ENCODE data around the gene STXBP6. TPM values are rescaled to one million over a fixed set of nuclear protein-coding genes. Genes with fewer than 3 reads are reported as not detected.

Gene STXBP6
- total RNA-seq, 1 experiment from 2014 or later: 32.2 TPM

DNA sequence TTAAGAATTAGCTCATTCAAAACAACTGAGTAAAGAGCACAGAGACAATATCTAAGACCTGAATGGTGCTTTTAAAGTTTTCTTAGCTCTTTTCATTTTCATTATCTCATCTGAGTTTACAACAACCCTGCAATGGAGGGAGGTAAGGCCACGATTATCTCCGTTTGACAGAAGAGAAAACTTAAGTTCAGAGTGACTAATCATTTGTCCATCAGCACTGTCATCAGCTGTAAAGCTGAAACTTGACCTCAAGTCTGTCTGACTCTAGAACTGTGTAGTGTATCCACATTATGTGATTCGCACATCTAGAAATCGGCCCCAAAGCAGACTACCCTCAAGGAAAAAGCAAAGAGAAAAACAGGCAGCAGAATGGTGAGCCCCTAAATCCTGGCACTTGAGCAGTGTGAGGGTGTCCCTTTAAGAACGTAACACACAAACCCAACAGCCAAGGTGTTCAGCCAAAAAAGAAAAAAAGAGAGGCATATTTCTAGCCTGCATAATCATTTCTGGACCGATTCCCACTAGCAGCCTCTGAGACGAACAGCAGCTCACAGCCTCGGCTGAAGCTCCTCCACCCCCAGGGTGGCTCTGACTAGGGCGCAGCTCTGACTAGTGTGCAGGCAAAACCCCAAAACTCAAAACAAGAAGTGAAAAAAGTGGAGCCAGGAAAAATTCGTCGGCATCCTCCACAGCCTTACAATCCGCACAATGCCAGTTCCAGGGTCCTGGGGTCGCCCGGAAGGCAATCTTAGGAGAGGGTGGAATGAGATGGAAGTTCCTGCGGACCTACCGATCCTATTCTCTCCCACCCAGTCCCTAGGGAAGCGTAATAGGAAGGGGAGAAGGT is 1.6 kb downstream of the STXBP6 start:
- Mint-ChIP-seq H3K27me3 (ENCODE audit: insufficient read depth, unreplicated experiment) (no peaks in the 10 kb centered on the region), H3K27ac (ENCODE audit: unreplicated experiment) (peak overlapping the region; percentile 39), H3K36me3 (ENCODE audit: insufficient read depth, unreplicated experiment) (no peaks in the 10 kb centered on the region), H3K9me3 (ENCODE audit: unreplicated experiment) (no peaks in the 10 kb centered on the region), H3K4me3 (ENCODE audit: unreplicated experiment) (peak overlapping the region; percentile 84), H3K4me1 (ENCODE audit: low read depth, unreplicated experiment) (peaks cover 15% of the 10 kb centered on the region)
- Histone ChIP-seq H3K36me3 (ENCODE audit: control insufficient read depth, insufficient read depth, low read length) (no peaks in the 10 kb centered on the region), H3K27me3 (replicated peaks; ENCODE audit: control insufficient read depth, insufficient read depth, low read length) (no peaks in the 10 kb centered on the region), H3K9me3 (no peaks in the 10 kb centered on the region), H3K4me3 (ENCODE audit: low read depth, low read length) (peak overlapping the region; percentile 87; the same call in 1 of the 2 replicates), H3K4me1 (peaks cover 10% of the 10 kb centered on the region; the same call in 1 of the 2 replicates)
- intact Hi-C loops (cut with micrococcal nuclease; ENCODE audit: unreplicated experiment): no loop called here
- TF ChIP-seq CTCF (IDR thresholded peaks at IDR 0.05; ENCODE audit: insufficient read depth in 1 of 2, low read depth in 1 of 2, low read length in 1 of 2, severe bottlenecking in 1 of 2, unreplicated experiment in 1 of 2): no peak
- ChIA-PET CTCF (interaction anchor here (1.6 kb wide), 1 partner anchor 84 kb away, joined by 6 read pairs; no protein-coding TSS in a partner anchor), POLR2A (no interaction called here)
- no TSS peak for BruUV-seq (replicated peaks)
- no peak for DNase-seq

GRCh38 chr14:25046301-25046943 is 3.5 kb downstream of the STXBP6 start:
- ChIA-PET CTCF (interaction anchor here (0.6 kb wide), 1 partner anchor 102 kb away, joined by 5 read pairs; no protein-coding TSS in a partner anchor), POLR2A (no interaction called here)
- Histone ChIP-seq H3K36me3 (ENCODE audit: control insufficient read depth, insufficient read depth, low read length) (no peaks in the 10 kb centered on the region), H3K9me3 (no peaks in the 10 kb centered on the region), H3K4me3 (ENCODE audit: low read depth, low read length) (no peak overlapping the region), H3K27me3 (replicated peaks; ENCODE audit: control insufficient read depth, insufficient read depth, low read length) (no peaks in the 10 kb centered on the region), H3K4me1 (peaks cover 10% of the 10 kb centered on the region; the same call in 1 of the 2 replicates)
- intact Hi-C loops (cut with micrococcal nuclease; ENCODE audit: unreplicated experiment): no loop called here
- Mint-ChIP-seq H3K4me1 (ENCODE audit: low read depth, unreplicated experiment) (peaks cover 22% of the 10 kb centered on the region), H3K9me3 (ENCODE audit: unreplicated experiment) (no peaks in the 10 kb centered on the region), H3K27ac (ENCODE audit: unreplicated experiment) (no peak overlapping the region), H3K36me3 (ENCODE audit: insufficient read depth, unreplicated experiment) (peaks cover 6% of the 10 kb centered on the region), H3K27me3 (ENCODE audit: insufficient read depth, unreplicated experiment) (no peaks in the 10 kb centered on the region), H3K4me3 (ENCODE audit: unreplicated experiment) (no peak overlapping the region)
- no peak for DNase-seq
- no TSS peak for BruUV-seq (replicated peaks)
- no peak for TF ChIP-seq CTCF (IDR thresholded peaks at IDR 0.05; ENCODE audit: insufficient read depth in 1 of 2, low read depth in 1 of 2, low read length in 1 of 2, severe bottlenecking in 1 of 2, unreplicated experiment in 1 of 2)

GRCh38 chr14:25044106-25044698 is 5.7 kb downstream of the STXBP6 start:
- H3K9me3 Mint-ChIP-seq (ENCODE audit: unreplicated experiment): no peaks in the 10 kb centered on the region
- BruUV-seq (replicated peaks): no TSS peak
- POLR2A ChIA-PET: no interaction called here
- Histone ChIP-seq H3K9me3 (no peaks in the 10 kb centered on the region), H3K4me1 (peaks cover 10% of the 10 kb centered on the region; the same call in 1 of the 2 replicates), H3K27me3 (replicated peaks; ENCODE audit: control insufficient read depth, insufficient read depth, low read length) (no peaks in the 10 kb centered on the region), H3K4me3 (ENCODE audit: low read depth, low read length) (no peak overlapping the region), H3K36me3 (ENCODE audit: control insufficient read depth, insufficient read depth, low read length) (no peaks in the 10 kb centered on the region)
- peaks cover 22% of the 10 kb centered on the region for H3K4me1 Mint-ChIP-seq (ENCODE audit: low read depth, unreplicated experiment)
- peaks cover 6% of the 10 kb centered on the region for H3K36me3 Mint-ChIP-seq (ENCODE audit: insufficient read depth, unreplicated experiment)
- DNase-seq: no peak
- no peak overlapping the region for H3K4me3 Mint-ChIP-seq (ENCODE audit: unreplicated experiment)
- intact Hi-C loops (cut with micrococcal nuclease; ENCODE audit: unreplicated experiment): no loop called here
- TF ChIP-seq CTCF (IDR thresholded peaks at IDR 0.05; ENCODE audit: insufficient read depth in 1 of 2, low read depth in 1 of 2, low read length in 1 of 2, severe bottlenecking in 1 of 2, unreplicated experiment in 1 of 2): no peak
- CTCF ChIA-PET: interaction anchor here (0.6 kb wide), 1 partner anchor 355 kb away, joined by 3 read pairs; no protein-coding TSS in a partner anchor
- no peaks in the 10 kb centered on the region for H3K27me3 Mint-ChIP-seq (ENCODE audit: insufficient read depth, unreplicated experiment)
- no peak overlapping the region for H3K27ac Mint-ChIP-seq (ENCODE audit: unreplicated experiment)

Data from Caco-2 (cell line).